Tongue (tissue), 3 donors: ENCODE results near the gene CHRNB4. TPM values are rescaled to one million over a fixed set of nuclear protein-coding genes. Genes with fewer than 3 reads are reported as not detected.
"Not testable (repeated sequence)": the region's sequence is repeated elsewhere in the genome, so short reads cannot be mapped to it uniquely, and the experiment has no call there.

Experiments used
- DNase-seq: peaks from one replicate; pipeline ENCODE4 v3.0.0-alpha.2; 2015
- small RNA-seq: library from RNA; depleted of rRNA; stranded (forward); fragments of <200 nt; gene quantifications from one replicate; pipeline ENCODE3, GENCODE V24; 2014; ENCODE audit warnings: low replicate concordance
- total RNA-seq: library from RNA; depleted of rRNA; stranded (reverse); fragments of >200 nt; gene quantifications from one replicate; pipeline ENCODE4 v1.2.3, GENCODE V29; 2014

CHRNB4 gene
- total RNA-seq, 1 donor from 2014 or later: 1.1 TPM

DNA sequence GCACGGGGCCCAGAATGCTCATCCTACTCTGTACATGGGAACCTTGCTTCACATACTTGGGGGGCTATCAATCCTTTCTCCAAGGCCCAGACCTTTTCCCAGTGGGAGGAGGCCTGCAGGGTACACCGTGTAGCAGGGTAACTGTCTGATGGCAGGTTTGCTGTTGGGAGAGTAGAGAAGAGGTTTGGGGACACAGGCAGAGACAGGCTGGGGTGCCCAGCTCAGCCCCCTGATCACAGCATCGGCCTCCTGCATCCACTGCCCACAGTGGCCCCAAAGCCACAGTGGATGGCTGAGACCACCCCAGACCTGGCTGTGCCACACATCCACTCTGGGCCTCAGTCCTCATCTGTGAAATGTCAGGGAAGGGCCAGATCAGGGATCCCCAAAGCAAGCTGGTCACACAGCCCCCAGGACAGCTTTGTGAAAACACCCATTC lies 25.8 kb downstream of the CHRNB4 start:
- no peak for DNase-seq

DNA sequence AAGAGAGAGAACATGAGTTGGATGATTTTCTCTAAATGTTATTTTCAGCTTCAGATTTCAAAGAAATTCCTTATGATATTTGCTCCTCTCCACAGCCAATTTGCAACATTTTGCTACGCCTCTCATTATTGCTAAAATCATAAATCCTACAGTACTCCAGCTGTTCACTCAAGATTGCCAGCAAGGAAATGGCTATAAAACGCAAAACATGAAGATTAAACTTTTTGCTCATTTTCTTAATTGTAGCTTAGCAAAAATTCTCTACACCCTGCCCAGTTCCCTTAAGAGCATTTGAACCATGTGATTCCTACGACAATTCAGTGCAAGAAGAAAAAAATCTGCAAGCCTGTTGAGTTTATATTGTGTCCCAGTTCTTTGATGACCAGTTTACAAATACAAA lies 27.0 kb downstream of the CHRNB4 start:
- DNase-seq: peak; percentile 30

- DNase-seq: not testable (repeated sequence)
Observed at GRCh38 chr15:78609551-78609950, 31.5 kb downstream of the CHRNB4 start.

DNA sequence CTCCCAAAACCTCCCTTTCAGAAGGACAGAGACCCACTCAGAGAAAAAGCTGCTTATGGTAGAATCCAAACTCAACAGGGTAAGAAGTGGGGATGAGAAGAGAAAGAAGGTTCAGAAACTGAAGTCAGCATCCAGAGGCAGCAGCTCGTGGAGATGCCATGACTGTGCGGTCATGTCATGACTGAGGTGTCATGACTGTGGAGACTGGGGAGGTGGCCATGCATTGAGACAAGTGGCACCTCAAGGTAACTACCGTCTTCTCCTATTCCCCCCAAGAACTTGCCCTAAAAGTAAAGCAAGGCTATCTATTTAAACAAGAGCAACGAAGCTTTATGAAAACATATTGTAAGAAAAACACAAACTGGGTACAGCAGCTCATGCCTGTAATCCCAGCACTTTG lies 35.3 kb downstream of the CHRNB4 start:
- DNase-seq: no peak

DNA sequence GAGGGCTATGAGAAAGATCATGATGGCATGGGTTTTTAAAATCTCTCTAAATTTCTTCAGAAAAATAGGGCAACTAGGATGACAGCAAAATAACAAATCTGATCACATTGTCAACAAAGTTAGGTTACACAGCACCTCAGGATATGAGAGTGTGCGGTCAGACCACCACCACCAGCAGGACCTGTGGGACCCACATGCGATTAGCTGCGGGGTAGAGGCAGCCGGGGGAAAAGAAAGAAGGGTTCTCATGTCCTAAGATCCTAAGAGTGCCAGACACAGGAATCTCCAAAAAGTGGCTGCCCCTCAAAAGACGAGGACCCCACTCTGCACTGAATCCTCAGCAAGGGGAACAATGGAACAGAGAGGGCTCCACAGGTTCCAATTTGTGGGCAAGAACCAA lies 35.8 kb downstream of the CHRNB4 start:
- DNase-seq: no peak

GRCh38 chr15:78604420-78604819 lies 36.6 kb downstream of the CHRNB4 start:
- DNase-seq: no peak

DNA sequence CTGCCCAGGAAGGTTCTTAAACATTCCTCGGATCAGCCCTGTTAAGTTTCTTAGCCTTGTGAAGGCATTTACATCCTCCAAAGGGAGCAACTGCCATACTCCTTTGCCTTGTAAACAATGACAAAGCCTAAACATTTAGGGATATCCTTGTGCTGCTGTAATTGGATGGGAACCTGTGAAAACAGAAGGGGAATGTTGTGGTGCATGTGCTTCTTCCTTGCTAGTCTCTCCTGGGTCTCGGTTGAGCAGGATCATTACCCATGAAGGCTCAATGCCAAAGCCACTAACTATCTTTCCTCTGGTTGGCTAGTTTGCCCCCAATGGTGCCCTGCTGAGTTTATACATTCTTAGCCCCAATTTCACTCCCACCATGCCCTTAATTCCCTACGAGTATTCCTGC lies 37.5 kb downstream of the CHRNB4 start:
- DNase-seq: no peak

GRCh38 chr15:78599189-78599588 lies 41.8 kb downstream of the CHRNB4 start:
- DNase-seq: no peak

DNA sequence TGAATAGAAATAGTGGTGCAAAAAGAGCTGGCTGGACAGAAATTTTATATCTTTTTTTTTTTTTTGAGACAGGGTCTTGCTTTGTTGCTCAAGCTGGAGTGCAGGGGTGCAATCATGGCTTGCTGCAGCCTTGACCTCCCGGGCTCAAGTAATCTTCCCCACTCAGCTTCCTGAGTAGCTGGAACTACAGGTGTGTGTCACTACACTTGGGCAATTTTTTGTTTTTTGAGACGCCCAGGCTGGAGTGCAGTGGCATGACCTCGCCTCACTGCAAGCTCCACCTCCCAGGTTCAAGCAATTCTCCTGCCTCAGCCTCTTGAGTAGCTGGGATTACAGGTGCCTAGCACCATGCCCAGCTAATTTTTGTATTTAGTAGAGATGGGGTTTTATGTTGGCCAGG lies 42.7 kb downstream of the CHRNB4 start:
- DNase-seq: no peak

DNA sequence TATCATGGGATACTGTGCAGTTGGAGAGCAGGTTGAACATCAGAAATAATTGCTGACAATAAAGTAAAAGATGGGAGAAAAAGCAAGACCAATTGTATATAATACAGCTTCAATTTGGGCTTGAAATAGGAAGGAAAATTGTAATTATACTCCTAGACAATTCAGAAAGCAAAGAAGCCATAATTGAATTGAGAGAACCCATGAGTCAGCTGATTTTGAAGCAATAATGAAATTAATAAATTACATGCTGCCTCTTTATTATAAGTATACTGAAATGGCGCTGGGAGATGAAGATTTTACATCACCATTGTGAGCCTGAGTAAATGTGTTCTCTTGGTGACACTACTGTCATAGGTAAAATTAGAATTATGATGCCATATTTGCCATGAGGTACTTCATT lies 43.4 kb downstream of the CHRNB4 start:
- no peak for DNase-seq

DNA sequence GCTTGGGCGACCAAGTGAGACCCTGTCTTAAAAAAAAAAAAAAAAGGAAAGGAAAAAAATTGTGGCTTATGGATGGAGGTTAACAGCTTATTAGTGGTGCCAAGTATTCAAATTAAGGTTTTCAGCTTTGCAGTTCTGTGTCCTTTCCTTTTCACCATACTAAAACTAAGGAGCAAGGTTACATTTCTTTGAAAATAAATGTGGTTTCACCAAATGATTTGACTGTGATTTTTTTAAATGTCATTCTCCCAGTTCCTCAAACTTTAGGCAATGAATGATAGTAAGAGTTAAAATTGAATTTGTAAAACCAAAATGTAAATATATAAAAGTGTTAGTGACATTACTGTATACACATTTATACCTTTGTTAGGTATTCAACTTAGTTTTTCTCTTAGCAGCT lies 66.1 kb downstream of the CHRNB4 start:
- no peak for DNase-seq

Small RNA genes within 50 kb of the gene (small RNA-seq; reads per million reads assigned to genes)
- gene AC067863.2: not detected

Other genes starting within 250 kb of the CHRNB4 start
- 108 TPM for gene IREB2, start 203.0 kb downstream of the CHRNB4 start, total RNA-seq
- 6.9 TPM for gene HYKK, start 133.6 kb downstream of the CHRNB4 start, total RNA-seq
- gene PSMA4, start 100.8 kb downstream of the CHRNB4 start, total RNA-seq: 165 TPM
- 2.1 TPM for gene CHRNA5, start 75.7 kb downstream of the CHRNB4 start, total RNA-seq
- 0.82 TPM for gene CHRNA3, start 20.2 kb downstream of the CHRNB4 start, total RNA-seq
- gene ADAMTS7, start 170.3 kb upstream of the CHRNB4 start, total RNA-seq: 16.3 TPM
- gene MORF4L1, start 231.7 kb upstream of the CHRNB4 start, total RNA-seq: 604 TPM